ENCODE results near the gene CCHCR1.

Gene CCHCR1

GRCh38 chr6:31107052-31107451 is 50.5 kb downstream of the CCHCR1 start:
- no peak for DNase-seq (ENCODE audit: low spot score)

- DNase-seq (ENCODE audit: low spot score): no peak
These were observed 54.5 kb downstream of the CCHCR1 start for GRCh38 chr6:31103136-31103535.

GRCh38 chr6:31098449-31098938 is 59.1 kb downstream of the CCHCR1 start:
- DNase-seq (ENCODE audit: low spot score): no peak

- DNase-seq (ENCODE audit: low spot score): no peak
These were observed 60.9 kb downstream of the CCHCR1 start for GRCh38 chr6:31096656-31097055.

GRCh38 chr6:31096215-31096614 is 61.4 kb downstream of the CCHCR1 start:
- DNase-seq (ENCODE audit: low spot score): no peak

- no peak for DNase-seq (ENCODE audit: low spot score)
These were observed 63.2 kb downstream of the CCHCR1 start for GRCh38 chr6:31094389-31094881.

GRCh38 chr6:31092769-31093505 is 64.7 kb downstream of the CCHCR1 start:
- DNase-seq (ENCODE audit: low spot score): no peak
